ENCODE data around the gene GHDC.

GHDC gene

DNA sequence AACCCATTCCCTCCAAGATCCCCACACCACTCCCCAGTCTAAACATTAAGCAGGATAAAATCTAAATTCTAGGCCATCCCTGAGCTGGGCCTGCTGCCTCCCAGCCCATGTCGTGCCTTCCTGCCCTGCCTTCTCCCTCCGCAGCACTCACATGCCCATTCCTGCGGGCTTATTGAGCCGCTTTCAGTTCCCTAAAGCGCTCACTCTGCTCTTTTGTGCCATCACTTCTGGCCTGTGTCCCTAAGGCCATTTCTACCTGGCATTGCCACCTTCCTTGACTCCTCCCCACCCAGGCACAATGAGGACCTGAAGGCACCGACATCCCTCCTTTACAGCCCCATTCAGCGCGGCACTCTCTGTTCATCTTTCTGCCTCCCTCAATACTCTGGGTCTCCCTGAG is 26.5 kb downstream of the GHDC start:
- TF ChIP-seq EZH2 (IDR thresholded peaks at IDR 0.05; ENCODE audit: borderline replicate concordance, low read length) (no peak), CTCF (IDR thresholded peaks at IDR 0.05; ENCODE audit: low read length) (no peak)

DNA sequence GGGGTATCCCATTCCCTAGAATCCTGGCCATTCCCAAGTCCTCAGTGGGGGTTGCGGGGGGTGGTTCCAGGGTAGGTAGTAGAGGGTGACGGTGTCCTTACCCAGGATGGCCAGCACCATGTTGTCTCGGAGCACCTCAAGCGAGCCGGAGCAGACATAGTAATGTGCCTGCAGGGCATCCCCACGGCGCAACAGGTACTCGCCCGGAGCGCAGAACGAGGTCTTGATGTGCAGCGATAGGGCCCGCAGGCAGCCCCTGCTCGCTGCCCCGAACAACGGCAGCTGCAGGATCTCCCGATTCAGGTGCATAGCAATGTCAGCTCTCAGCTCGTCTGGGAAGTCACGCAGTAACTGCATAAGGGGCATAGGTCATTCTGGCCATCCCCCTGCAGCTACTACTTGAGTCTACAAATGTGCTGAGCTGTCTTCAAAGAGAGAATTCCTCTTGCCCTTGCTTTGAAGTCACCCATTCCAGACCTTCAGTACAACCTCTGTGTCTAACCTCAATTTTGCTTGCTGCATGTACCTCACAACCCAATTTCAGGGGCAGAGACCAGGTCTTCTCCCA is 28.0 kb downstream of the GHDC start:
- no peaks in the 10 kb centered on the region for H3K79me2 ChIP-seq (ENCODE audit: insufficient read depth, low read length)
- H3K4me1 ChIP-seq (ENCODE audit: insufficient read depth, low read length, severe bottlenecking): no peaks in the 10 kb centered on the region
- no peaks in the 10 kb centered on the region for H3K9me3 ChIP-seq (ENCODE audit: low read length)
- TF ChIP-seq CTCF (IDR thresholded peaks at IDR 0.05; ENCODE audit: low read length): no peak
- no peak for TF ChIP-seq EZH2 (IDR thresholded peaks at IDR 0.05; ENCODE audit: borderline replicate concordance, low read length)
- H3K27me3 ChIP-seq (ENCODE audit: insufficient read depth, low read length): no peaks in the 10 kb centered on the region
- no peak overlapping the region for H3K4me3 ChIP-seq (ENCODE audit: low read depth, low read length, poor library complexity, severe bottlenecking)
- H3F3A ChIP-seq (ENCODE audit: insufficient read depth, low read length): no peaks in the 10 kb centered on the region
- H4K20me1 ChIP-seq (ENCODE audit: insufficient read depth, low read length): no peaks in the 10 kb centered on the region
- H2AFZ ChIP-seq (ENCODE audit: low read length): no peak overlapping the region
- H3K36me3 ChIP-seq (ENCODE audit: insufficient read depth, low read length): no peaks in the 10 kb centered on the region
- H3K4me2 ChIP-seq (ENCODE audit: low read length): no peak overlapping the region
- no peak overlapping the region for H3K27ac ChIP-seq (ENCODE audit: low read depth, low read length, poor library complexity, severe bottlenecking)
- H3K9ac ChIP-seq (ENCODE audit: low read length): no peak overlapping the region
- H3K9me2 ChIP-seq (ENCODE audit: low read depth, low read length): no peaks in the 10 kb centered on the region

More for the DNA sequence above, 26.5 kb downstream of the GHDC start:
- H3K4me1 ChIP-seq (ENCODE audit: insufficient read depth, low read length, severe bottlenecking): no peaks in the 10 kb centered on the region
- H4K20me1 ChIP-seq (ENCODE audit: insufficient read depth, low read length): no peaks in the 10 kb centered on the region
- H3F3A ChIP-seq (ENCODE audit: insufficient read depth, low read length): no peaks in the 10 kb centered on the region
- no peak overlapping the region for H3K4me2 ChIP-seq (ENCODE audit: low read length)
- no peak overlapping the region for H3K4me3 ChIP-seq (ENCODE audit: low read depth, low read length, poor library complexity, severe bottlenecking)
- H3K79me2 ChIP-seq (ENCODE audit: insufficient read depth, low read length): no peaks in the 10 kb centered on the region
- H3K9ac ChIP-seq (ENCODE audit: low read length): no peak overlapping the region
- H3K27ac ChIP-seq (ENCODE audit: low read depth, low read length, poor library complexity, severe bottlenecking): no peak overlapping the region
- no peaks in the 10 kb centered on the region; the same call in 1 of the 2 replicates for H3K27me3 ChIP-seq (ENCODE audit: insufficient read depth, low read length)
- H3K9me2 ChIP-seq (ENCODE audit: low read depth, low read length): no peaks in the 10 kb centered on the region
- no peak overlapping the region for H2AFZ ChIP-seq (ENCODE audit: low read length)
- no peaks in the 10 kb centered on the region for H3K36me3 ChIP-seq (ENCODE audit: insufficient read depth, low read length)
- no peaks in the 10 kb centered on the region for H3K9me3 ChIP-seq (ENCODE audit: low read length)

GRCh38 chr17:42165751-42166150 is 28.5 kb downstream of the GHDC start:
- TF ChIP-seq EZH2 (IDR thresholded peaks at IDR 0.05; ENCODE audit: borderline replicate concordance, low read length): no peak
- TF ChIP-seq CTCF (IDR thresholded peaks at IDR 0.05; ENCODE audit: low read length): no peak
- no peaks in the 10 kb centered on the region for H3K79me2 ChIP-seq (ENCODE audit: insufficient read depth, low read length)
- H3K4me2 ChIP-seq (ENCODE audit: low read length): no peak overlapping the region
- H3K27ac ChIP-seq (ENCODE audit: low read depth, low read length, poor library complexity, severe bottlenecking): no peak overlapping the region
- no peaks in the 10 kb centered on the region for H3F3A ChIP-seq (ENCODE audit: insufficient read depth, low read length)
- H3K9me2 ChIP-seq (ENCODE audit: low read depth, low read length): no peaks in the 10 kb centered on the region
- no peaks in the 10 kb centered on the region for H3K4me1 ChIP-seq (ENCODE audit: insufficient read depth, low read length, severe bottlenecking)
- no peaks in the 10 kb centered on the region for H4K20me1 ChIP-seq (ENCODE audit: insufficient read depth, low read length)
- no peaks in the 10 kb centered on the region for H3K9me3 ChIP-seq (ENCODE audit: low read length)
- no peak overlapping the region for H3K4me3 ChIP-seq (ENCODE audit: low read depth, low read length, poor library complexity, severe bottlenecking)
- no peak overlapping the region for H3K9ac ChIP-seq (ENCODE audit: low read length)
- H3K36me3 ChIP-seq (ENCODE audit: insufficient read depth, low read length): no peaks in the 10 kb centered on the region
- no peaks in the 10 kb centered on the region for H3K27me3 ChIP-seq (ENCODE audit: insufficient read depth, low read length)
- no peak overlapping the region for H2AFZ ChIP-seq (ENCODE audit: low read length)

Measured in OCI-LY1 (cell line).